Immature natural killer cell (primary cell): Measurements from ENCODE around the gene ZNF691. TPM values are rescaled to one million over a fixed set of nuclear protein-coding genes. Genes with fewer than 3 reads are reported as not detected.

Source experiments
- DNase-seq, 3 donors: peaks; one replicate each; pipeline ENCODE4 v3.0.0; 2022; ENCODE audit warnings: mixed read lengths in 1 of 3
- H3K27ac Mint-ChIP-seq, 6 donors: one replicate each; pipeline ENCODE4 v1.8.0; 2020; ENCODE audit warnings: mixed read lengths in 6 of 6, mild to moderate bottlenecking in 5 of 6, inconsistent platforms in 4 of 6, moderate library complexity in 3 of 6
- H3K27me3 Mint-ChIP-seq, 3 donors: one replicate each; pipeline ENCODE4 v1.8.0; 2020 to 2021; ENCODE audit warnings: low read depth in 3 of 3, mild to moderate bottlenecking in 3 of 3, mixed read lengths in 3 of 3, moderate library complexity in 3 of 3, inconsistent platforms in 1 of 3
- H3K36me3 Mint-ChIP-seq, 3 donors: one replicate each; pipeline ENCODE4 v1.8.0; 2020; ENCODE audit warnings: mixed read lengths in 3 of 3, inconsistent platforms in 2 of 3, mild to moderate bottlenecking in 2 of 3
- H3K4me1 Mint-ChIP-seq, 2 donors: one replicate each; pipeline ENCODE4 v1.8.0; 2020; ENCODE audit warnings: inconsistent platforms in 2 of 2, mild to moderate bottlenecking in 2 of 2, mixed read lengths in 2 of 2, moderate library complexity in 1 of 2
- H3K4me3 Mint-ChIP-seq, 5 donors: one replicate each; pipeline ENCODE4 v1.8.0; 2020; ENCODE audit warnings: mild to moderate bottlenecking in 5 of 5, mixed read lengths in 5 of 5, inconsistent platforms in 3 of 5, moderate library complexity in 3 of 5
- H3K9me3 Mint-ChIP-seq, 6 donors: one replicate each; pipeline ENCODE4 v1.8.0; 2020; ENCODE audit warnings: mild to moderate bottlenecking in 6 of 6, mixed read lengths in 6 of 6, inconsistent platforms in 4 of 6, moderate library complexity in 3 of 6
- polyA plus RNA-seq, 3 donors: library from polyadenylated mRNA; unstranded; fragments of 300-500 nt; fragmentation: Illumina TruSeq; gene quantifications; one replicate each; pipeline ENCODE4 v1.2.3, GENCODE V29; 2021

ZNF691 gene
- polyA plus RNA-seq, 3 donors from 2014 or later, result 5.2 to 10.2 (median 7.1) TPM

DNA sequence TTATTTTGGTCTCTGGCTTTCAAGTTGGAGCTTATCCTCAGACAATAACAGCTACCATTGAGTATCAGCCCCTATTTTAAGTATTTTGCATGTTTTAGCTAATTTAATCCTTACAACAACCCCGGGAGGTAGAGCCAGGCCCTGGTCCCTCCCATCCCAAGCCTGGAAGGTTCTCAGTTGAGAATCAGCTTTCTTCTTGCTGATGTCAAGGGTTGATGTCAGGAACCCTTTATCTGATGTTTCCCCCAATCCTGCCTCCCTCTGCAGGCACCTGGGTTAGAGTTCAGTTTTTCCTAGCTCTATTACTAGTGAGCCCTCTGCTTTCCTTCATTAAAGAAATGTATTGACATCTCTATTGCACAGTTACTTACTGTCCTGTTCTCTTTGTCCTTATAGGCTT lies 25.6 kb upstream of the ZNF691 start:
- peaks cover 0 to 1% (median 0%) of the 10 kb centered on the region in 3 donors for H3K36me3 Mint-ChIP-seq
- DNase-seq, result no peak
- H3K4me1 Mint-ChIP-seq, result peaks cover 17 to 19% of the 10 kb centered on the region in 2 donors
- no peak overlapping the region for H3K27ac Mint-ChIP-seq
- no peaks in the 10 kb centered on the region for H3K9me3 Mint-ChIP-seq
- H3K27me3 Mint-ChIP-seq, result peaks cover 2 to 9% (median 9%) of the 10 kb centered on the region in 3 donors
- H3K4me3 Mint-ChIP-seq, result no peak overlapping the region

DNA sequence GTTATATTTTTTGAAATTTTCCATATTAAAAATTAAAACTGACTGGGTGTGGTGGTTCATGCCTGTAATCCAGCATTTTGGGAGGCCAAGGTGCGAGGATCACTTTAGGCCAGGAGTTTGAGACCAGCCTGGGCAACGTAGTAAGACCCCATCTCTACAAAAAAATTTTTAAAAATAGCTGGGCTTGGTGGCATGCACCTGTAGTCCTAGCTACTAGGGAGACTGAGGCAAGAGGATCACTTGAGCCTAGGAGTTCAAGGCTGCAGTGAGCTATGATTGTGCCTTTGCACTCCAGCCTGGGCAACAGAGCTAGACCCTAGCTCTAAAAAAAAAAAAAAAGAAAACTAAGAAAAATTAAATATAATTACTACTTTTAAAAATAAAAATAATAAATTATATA lies 24.7 kb upstream of the ZNF691 start:
- no peak overlapping the region for H3K4me3 Mint-ChIP-seq
- peaks cover 2 to 5% (median 5%) of the 10 kb centered on the region in 3 donors for H3K27me3 Mint-ChIP-seq
- no peak for DNase-seq
- H3K27ac Mint-ChIP-seq, result no peak overlapping the region
- peaks cover 0 to 5% (median 0%) of the 10 kb centered on the region in 3 donors for H3K36me3 Mint-ChIP-seq
- H3K4me1 Mint-ChIP-seq, result peaks cover 9 to 10% of the 10 kb centered on the region in 2 donors
- H3K9me3 Mint-ChIP-seq, result no peaks in the 10 kb centered on the region

DNA sequence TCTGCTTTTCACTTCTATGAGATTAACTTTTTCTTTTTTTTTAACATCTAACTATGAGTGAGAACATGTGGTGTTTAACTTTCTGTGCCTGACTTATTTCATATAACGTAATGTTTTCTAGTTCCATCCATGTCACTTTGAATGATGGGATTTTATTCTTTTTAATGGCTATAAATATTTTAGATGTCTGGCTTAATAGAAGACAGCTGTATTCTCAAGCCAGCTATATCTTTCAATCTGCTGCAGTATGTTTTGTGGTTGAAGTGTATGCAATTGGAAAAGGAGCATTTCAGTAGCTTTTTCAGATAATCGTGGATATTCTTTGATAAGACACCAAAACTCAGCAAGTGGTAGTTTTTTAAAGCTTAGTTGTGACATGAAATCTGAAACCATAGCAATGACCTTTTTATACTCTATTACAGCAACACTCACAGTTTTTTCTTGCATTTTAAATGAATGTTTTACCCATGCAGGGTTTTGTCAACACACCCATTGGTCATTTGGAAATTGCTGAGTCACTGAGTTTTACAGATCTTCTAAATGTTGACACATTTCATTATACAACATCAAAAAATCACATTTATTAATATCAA lies 23.5 kb upstream of the ZNF691 start:
- Mint-ChIP-seq H3K27ac (no peak overlapping the region), H3K4me1 (peaks cover 3 to 4% of the 10 kb centered on the region in 2 donors), H3K27me3 (peaks cover 0 to 3% (median 0%) of the 10 kb centered on the region in 3 donors), H3K9me3 (no peaks in the 10 kb centered on the region), H3K36me3 (peaks cover 0 to 5% (median 0%) of the 10 kb centered on the region in 3 donors), H3K4me3 (no peak overlapping the region)
- DNase-seq, result no peak

DNA sequence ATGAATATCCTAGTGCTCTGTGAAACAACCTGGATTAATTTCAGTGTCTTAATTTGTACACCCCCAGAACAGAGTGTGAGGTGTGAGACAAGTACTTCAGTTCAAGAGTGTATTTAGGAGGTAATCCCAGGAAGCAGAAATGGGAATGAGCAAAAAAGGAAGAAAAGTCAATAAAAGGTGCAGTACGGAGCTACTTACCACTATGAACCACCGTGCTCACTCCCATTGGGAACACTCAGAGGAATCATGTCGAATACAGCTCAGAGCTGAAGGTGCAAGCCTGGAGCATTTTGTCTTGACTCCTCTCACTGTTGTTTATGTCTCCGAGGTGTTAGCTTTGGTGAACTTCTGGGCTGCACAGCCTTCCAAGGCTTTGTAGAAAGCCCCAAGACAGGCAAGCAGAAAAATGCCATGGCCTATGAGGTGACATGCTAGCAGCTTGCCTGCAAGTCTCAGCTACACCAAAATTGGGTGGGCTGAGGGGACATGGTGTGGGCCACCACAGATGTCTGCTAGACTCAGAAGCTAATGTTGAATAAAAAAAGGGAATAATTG lies 21.9 kb upstream of the ZNF691 start:
- no peaks in the 10 kb centered on the region for H3K9me3 Mint-ChIP-seq
- peaks cover 0 to 5% (median 4%) of the 10 kb centered on the region in 3 donors for H3K36me3 Mint-ChIP-seq
- H3K27me3 Mint-ChIP-seq, result no peaks in the 10 kb centered on the region
- DNase-seq, result no peak
- H3K27ac Mint-ChIP-seq, result no peak overlapping the region
- H3K4me3 Mint-ChIP-seq, result no peak overlapping the region
- no peaks in the 10 kb centered on the region for H3K4me1 Mint-ChIP-seq

DNA sequence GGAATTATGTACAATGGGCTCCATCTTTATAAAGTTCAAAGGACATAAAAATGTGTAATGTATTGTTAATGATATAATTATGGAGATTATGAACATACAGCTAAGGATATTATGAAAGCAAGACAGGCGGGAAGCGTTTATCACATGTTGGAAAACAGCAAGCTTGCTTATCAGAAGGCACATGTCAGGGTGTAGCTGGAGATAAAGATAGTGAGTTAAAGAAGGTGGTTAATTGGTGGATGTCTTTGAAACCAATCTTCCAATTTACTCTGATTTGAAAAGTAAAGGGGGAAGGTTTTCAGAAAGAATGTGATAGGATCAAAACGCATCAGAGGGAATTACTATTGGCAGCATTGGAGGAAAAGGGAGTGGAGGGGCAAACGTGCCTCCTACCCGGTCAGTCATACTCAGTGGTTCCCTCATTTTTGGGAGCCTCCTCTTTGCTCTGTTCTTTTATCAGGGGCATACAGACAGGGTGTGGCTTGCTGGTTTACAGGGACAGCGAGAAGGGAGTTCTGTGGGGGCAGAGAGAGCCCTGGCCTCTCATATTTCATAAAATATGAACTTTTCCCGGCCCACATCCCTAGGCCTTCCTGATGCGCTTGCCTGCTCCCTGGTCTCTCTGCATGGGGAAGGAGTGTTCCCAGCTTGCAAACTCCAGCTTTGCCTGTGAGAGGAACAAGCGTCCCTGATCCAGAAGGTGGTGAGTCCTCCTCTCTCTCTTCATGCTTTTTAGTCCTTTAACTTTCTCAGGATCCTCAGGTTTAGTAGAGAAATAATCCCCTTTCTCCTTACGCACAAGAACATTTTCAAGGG lies 21.2 kb upstream of the ZNF691 start:
- DNase-seq, result no peak
- Mint-ChIP-seq H3K4me3 (no peak overlapping the region), H3K27me3 (no peaks in the 10 kb centered on the region), H3K4me1 (no peaks in the 10 kb centered on the region), H3K36me3 (peaks cover 0 to 5% (median 5%) of the 10 kb centered on the region in 3 donors), H3K27ac (no peak overlapping the region), H3K9me3 (no peaks in the 10 kb centered on the region)

DNA sequence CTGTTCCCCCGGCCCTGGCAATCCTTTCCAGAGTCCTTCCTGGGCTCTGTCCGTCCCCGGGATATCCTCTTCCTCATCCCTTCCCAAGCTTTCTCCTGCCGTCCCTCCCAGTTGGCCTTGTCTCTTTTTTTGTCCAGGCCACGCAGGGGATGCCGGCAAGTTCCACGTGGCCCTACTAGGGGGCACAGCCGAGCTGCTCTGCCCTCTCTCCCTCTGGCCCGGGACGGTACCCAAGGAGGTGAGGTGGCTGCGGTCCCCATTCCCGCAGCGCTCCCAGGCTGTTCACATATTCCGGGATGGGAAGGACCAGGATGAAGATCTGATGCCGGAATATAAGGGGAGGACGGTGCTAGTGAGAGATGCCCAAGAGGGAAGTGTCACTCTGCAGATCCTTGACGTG lies 15.8 kb upstream of the ZNF691 start:
- Mint-ChIP-seq H3K9me3 (peaks cover 0 to 2% (median 0%) of the 10 kb centered on the region in 6 donors), H3K27me3 (no peaks in the 10 kb centered on the region), H3K27ac (no peak overlapping the region), H3K4me3 (no peak overlapping the region), H3K36me3 (peaks cover 4 to 17% (median 9%) of the 10 kb centered on the region in 3 donors), H3K4me1 (no peaks in the 10 kb centered on the region)
- no peak for DNase-seq

DNA sequence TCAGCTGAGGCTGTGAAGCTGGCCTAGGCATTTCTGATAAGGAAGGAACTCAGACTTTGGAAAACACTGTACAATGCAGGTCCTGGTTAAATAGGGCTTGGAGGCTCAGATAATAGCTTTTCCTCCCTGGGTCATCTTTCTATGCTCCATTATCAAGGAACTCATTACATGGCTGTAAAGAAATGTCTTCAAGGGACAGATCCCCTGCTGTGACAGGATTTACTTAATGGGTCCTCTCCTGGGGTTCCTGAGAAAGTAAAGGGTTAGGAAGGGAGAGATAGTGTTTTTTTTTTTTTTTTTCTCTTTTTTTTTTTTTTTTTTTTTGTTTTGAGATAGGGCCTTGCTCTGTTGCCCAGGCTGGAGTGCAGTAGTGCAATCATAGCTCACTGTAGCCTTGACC lies 15.1 kb upstream of the ZNF691 start:
- H3K4me3 Mint-ChIP-seq, result no peak overlapping the region
- no peak overlapping the region for H3K27ac Mint-ChIP-seq
- no peak for DNase-seq
- peaks cover 0 to 2% (median 0%) of the 10 kb centered on the region in 6 donors for H3K9me3 Mint-ChIP-seq
- H3K4me1 Mint-ChIP-seq, result no peaks in the 10 kb centered on the region
- no peaks in the 10 kb centered on the region for H3K27me3 Mint-ChIP-seq
- H3K36me3 Mint-ChIP-seq, result peaks cover 4 to 17% (median 8%) of the 10 kb centered on the region in 3 donors

DNA sequence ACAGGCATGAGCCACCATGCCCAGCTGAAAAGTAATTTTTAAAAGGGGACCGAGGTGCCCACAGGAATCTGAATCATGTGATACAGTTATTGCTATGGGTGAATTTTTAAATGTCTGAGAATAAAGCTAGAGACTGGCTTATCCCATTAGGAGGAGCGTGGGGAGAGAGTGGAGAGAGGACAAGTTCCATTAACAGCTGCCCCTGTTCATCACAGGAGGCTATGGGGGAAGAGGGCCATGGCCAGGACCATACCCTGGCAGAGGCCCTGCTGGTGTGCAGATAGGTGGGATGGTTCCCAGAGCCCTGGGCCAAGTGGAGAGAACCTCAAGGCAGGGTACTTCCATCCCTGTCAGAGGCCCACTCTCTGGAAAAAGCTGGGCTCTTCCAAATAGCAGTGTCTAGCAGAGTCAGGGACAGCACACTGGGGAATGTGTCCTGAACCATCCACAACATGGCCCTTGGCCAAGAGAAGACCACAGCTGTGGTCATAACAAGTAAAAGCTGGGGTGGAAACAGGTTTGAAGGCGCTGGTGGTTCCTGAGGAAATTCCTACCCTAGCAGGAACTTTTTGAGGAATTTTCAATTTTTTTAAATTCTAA lies 13.7 kb upstream of the ZNF691 start:
- Mint-ChIP-seq H3K36me3 (peaks cover 4 to 20% (median 8%) of the 10 kb centered on the region in 3 donors), H3K27ac (no peak overlapping the region), H3K4me1 (no peaks in the 10 kb centered on the region), H3K27me3 (peaks cover 0 to 1% (median 0%) of the 10 kb centered on the region in 3 donors), H3K9me3 (peaks cover 0 to 2% (median 0%) of the 10 kb centered on the region in 6 donors), H3K4me3 (no peak overlapping the region)
- DNase-seq, result no peak

DNA sequence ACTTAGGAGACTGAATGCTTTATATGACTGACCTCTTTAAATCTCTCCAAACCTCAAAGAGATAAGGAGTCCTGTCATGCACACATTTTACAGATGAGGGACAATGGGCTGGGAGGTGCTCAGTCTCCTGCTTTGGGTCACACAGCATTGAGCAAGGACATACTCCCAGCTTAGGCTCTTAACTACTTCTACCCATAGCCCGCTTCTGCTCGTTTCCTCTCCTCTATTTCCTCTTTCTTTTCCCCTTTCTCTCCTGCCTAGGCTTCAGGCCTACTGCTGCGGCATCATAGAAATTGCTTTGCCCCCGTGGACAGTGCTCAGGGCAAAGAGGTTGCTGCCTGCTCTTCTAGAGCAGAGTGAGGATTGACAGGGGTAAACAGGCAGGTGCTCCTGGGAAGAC lies 12.4 kb upstream of the ZNF691 start:
- peaks cover 0 to 2% (median 0%) of the 10 kb centered on the region in 6 donors for H3K9me3 Mint-ChIP-seq
- peaks cover 4 to 20% (median 8%) of the 10 kb centered on the region in 3 donors for H3K36me3 Mint-ChIP-seq
- H3K4me1 Mint-ChIP-seq, result no peaks in the 10 kb centered on the region
- H3K27me3 Mint-ChIP-seq, result peaks cover 0 to 1% (median 0%) of the 10 kb centered on the region in 3 donors
- no peak for DNase-seq
- H3K27ac Mint-ChIP-seq, result no peak overlapping the region
- no peak overlapping the region for H3K4me3 Mint-ChIP-seq

DNA sequence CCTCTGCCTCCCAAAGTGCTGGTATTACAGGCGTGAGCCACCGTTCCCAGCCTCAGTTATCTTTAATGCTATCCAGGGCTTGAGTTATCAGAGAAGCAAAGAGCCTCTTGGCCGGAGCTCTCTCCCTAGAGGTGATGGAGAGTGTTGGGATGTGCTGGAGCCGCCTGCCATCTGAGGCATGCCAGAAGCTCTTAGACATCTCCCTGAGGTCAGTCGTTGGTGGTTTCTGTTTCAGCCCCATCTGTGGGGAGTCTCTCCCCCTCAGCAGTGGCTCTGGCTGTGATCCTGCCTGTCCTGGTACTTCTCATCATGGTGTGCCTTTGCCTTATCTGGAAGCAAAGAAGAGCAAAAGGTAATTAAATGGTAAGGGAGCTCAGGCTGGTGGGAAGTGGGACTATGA lies 11.6 kb upstream of the ZNF691 start:
- Mint-ChIP-seq H3K36me3 (peaks cover 4 to 15% (median 8%) of the 10 kb centered on the region in 3 donors), H3K27me3 (peaks cover 0 to 1% (median 0%) of the 10 kb centered on the region in 3 donors), H3K4me1 (no peaks in the 10 kb centered on the region), H3K27ac (no peak overlapping the region), H3K4me3 (no peak overlapping the region), H3K9me3 (peaks cover 0 to 2% (median 0%) of the 10 kb centered on the region in 6 donors)
- no peak for DNase-seq

DNA sequence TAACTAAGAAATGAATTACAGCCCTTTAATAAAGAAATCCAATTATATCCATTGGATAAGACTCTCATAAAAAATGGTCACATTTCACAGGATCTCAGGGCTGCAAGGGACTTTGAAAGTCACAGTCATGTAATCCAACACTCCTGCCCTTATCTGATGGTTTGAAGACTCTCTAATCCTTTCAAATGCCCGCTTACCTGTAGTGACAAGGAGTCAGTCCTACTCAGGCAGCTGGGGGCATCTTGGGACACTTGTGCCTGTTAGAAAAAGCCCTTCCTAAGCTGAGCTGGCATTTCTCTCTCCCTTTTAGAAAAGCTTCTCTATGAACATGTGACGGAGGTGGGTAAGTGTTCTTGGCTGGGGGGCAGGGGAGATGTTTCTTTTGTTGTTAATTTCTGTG lies 11.0 kb upstream of the ZNF691 start:
- peaks cover 0 to 2% (median 0%) of the 10 kb centered on the region in 6 donors for H3K9me3 Mint-ChIP-seq
- DNase-seq, result no peak
- H3K27me3 Mint-ChIP-seq, result peaks cover 0 to 1% (median 0%) of the 10 kb centered on the region in 3 donors
- no peak overlapping the region for H3K4me3 Mint-ChIP-seq
- H3K4me1 Mint-ChIP-seq, result no peaks in the 10 kb centered on the region
- H3K27ac Mint-ChIP-seq, result no peak overlapping the region
- peaks cover 4 to 15% (median 8%) of the 10 kb centered on the region in 3 donors for H3K36me3 Mint-ChIP-seq

DNA sequence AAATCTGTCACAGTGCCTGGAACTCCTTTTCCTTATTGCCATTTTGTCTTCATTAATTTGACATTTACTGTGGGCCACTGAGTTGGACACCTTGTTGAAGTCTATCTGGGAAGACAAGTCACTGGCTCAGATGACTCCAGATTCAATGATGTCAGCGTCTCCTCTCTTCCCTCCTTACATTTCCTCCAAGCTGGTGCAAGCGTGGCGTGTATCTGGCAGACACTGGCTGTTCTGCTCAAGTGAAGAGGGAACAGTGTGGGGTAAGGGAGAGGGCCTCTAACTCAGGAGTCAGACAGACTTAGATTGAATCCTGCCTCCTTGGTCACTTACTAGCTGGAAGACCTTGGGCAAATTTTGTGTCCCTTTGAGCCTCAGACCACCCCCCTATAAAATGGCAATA lies 8.7 kb upstream of the ZNF691 start:
- H3K27me3 Mint-ChIP-seq, result peaks cover 0 to 1% (median 0%) of the 10 kb centered on the region in 3 donors

DNA sequence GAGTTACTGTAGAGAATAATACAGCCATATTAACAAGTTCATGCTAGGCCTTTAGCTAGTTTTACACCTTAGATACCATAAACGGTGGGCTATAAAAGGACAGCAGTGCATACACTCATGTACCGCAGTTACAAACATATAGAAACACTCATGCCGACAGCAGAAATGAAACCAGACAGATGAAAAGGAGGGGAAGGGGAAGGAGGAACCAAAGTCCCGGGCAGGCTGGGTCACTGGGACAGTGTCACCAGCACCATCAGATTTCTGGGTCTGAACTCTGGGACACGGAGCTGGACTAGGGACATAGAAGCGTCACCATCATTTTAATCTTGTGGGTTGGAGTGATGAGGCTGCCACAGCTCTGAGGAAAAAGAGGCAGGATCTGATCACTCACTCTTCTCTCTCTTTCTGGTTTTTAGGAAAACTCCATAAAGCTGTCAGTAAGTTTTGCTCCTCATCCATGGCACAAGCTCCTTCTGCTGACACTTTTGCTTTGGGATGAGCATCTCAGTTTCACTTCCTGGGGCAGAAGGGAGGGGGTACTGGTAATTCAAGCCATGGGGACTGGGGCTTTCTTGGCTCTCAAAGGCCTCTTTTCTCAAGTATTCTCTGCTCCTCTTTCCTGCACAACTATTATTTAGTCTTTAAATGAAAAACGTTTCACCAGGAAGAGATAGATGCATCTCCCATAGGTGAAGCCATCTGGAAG lies 7.8 kb upstream of the ZNF691 start:
- DNase-seq, result no peak
- peaks cover 0 to 1% (median 0%) of the 10 kb centered on the region in 3 donors for H3K27me3 Mint-ChIP-seq
- no peaks in the 10 kb centered on the region for H3K4me1 Mint-ChIP-seq
- H3K27ac Mint-ChIP-seq, result no peak overlapping the region
- H3K4me3 Mint-ChIP-seq, result no peak overlapping the region
- H3K36me3 Mint-ChIP-seq, result peaks cover 4 to 16% (median 8%) of the 10 kb centered on the region in 3 donors
- no peaks in the 10 kb centered on the region for H3K9me3 Mint-ChIP-seq

More for the DNA sequence above, 8.7 kb upstream of the ZNF691 start:
- Mint-ChIP-seq H3K36me3 (peaks cover 4 to 12% (median 8%) of the 10 kb centered on the region in 3 donors), H3K9me3 (no peaks in the 10 kb centered on the region), H3K27ac (no peak overlapping the region), H3K4me1 (no peaks in the 10 kb centered on the region), H3K4me3 (no peak overlapping the region)
- DNase-seq, result no peak
